ENCODE data around the gene SPTSSB.
A peak's percentile ranks its signal among the peaks of the same experiment; 100 is the strongest.

The SPTSSB gene

GRCh38 chr3:161405087-161405486, 33.8 kb upstream of the SPTSSB start:
- no peak overlapping the region for H3K4me3 ChIP-seq (ENCODE audit: control insufficient read depth, low read depth, low read length)
- no peak for TF ChIP-seq CTCF (conservative IDR thresholded peaks at IDR 0.05; ENCODE audit: control insufficient read depth, insufficient read depth, low read depth, low read length)
- no peak for DNase-seq (ENCODE audit: low read depth)

GRCh38 chr3:161403251-161403650, 31.9 kb upstream of the SPTSSB start:
- no peak overlapping the region for H3K4me3 ChIP-seq (ENCODE audit: control insufficient read depth, low read depth, low read length)
- no peak for TF ChIP-seq CTCF (conservative IDR thresholded peaks at IDR 0.05; ENCODE audit: control insufficient read depth, insufficient read depth, low read depth, low read length)
- DNase-seq (ENCODE audit: low read depth) = peak; percentile 48

GRCh38 chr3:161401389-161401788, 30.1 kb upstream of the SPTSSB start:
- DNase-seq (ENCODE audit: low read depth) = peak; percentile 47
- TF ChIP-seq CTCF (conservative IDR thresholded peaks at IDR 0.05; ENCODE audit: control insufficient read depth, insufficient read depth, low read depth, low read length) = no peak
- no peak overlapping the region for H3K4me3 ChIP-seq (ENCODE audit: control insufficient read depth, low read depth, low read length)

GRCh38 chr3:161400650-161401049, 29.3 kb upstream of the SPTSSB start:
- TF ChIP-seq CTCF (conservative IDR thresholded peaks at IDR 0.05; ENCODE audit: control insufficient read depth, insufficient read depth, low read depth, low read length) = no peak
- no peak for DNase-seq (ENCODE audit: low read depth)

GRCh38 chr3:161395115-161396012, 24.0 kb upstream of the SPTSSB start:
- no peak overlapping the region for H3K4me3 ChIP-seq (ENCODE audit: control insufficient read depth, low read depth, low read length)
- DNase-seq (ENCODE audit: low read depth) = no peak
- TF ChIP-seq CTCF (conservative IDR thresholded peaks at IDR 0.05; ENCODE audit: control insufficient read depth, insufficient read depth, low read depth, low read length) = no peak

More at GRCh38 chr3:161400650-161401049, 29.3 kb upstream of the SPTSSB start:
- H3K4me3 ChIP-seq (ENCODE audit: control insufficient read depth, low read depth, low read length) = no peak overlapping the region

GRCh38 chr3:161393803-161394202, 22.5 kb upstream of the SPTSSB start:
- no peak for DNase-seq (ENCODE audit: low read depth)
- H3K4me3 ChIP-seq (ENCODE audit: control insufficient read depth, low read depth, low read length) = no peak overlapping the region
- TF ChIP-seq CTCF (conservative IDR thresholded peaks at IDR 0.05; ENCODE audit: control insufficient read depth, insufficient read depth, low read depth, low read length) = no peak
